Ramos (cell line): ENCODE results near the gene ZIK1.

Experiments
- in situ Hi-C: fragments of 300-500 bp; cut with MboI; formaldehyde crosslinking; loops from one replicate; pipeline ENCODE4 v1.14.3; 2022; ENCODE audit warnings: low sequenced_read_pairs; ENCODE audit not compliant: unreplicated experiment

The ZIK1 gene

GRCh38 chr19:57606931-57607330, 23.0 kb downstream of the ZIK1 start:
- in situ Hi-C loops, result no loop called here

DNA sequence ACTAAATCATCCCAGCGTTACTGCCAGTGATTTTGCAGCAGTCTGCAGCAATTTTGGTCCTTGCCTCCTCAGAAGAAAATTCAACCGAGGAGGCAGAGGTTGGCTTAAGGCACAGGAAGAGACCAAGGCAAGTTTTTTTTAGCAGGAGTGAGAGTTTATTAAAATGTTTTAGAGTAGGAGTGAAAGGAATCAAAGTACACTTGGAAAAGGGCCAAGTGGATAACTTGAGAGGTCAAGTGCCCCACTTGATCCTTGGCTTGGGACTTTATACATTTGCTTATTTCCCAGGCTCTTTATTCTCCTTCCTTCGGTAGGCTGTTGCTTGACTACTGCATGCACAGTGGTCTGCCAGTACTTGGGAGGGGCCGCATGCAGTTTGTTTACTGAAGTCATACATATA, 27.2 kb downstream of the ZIK1 start:
- in situ Hi-C loops, result no loop called here

GRCh38 chr19:57613941-57614743, 30.2 kb downstream of the ZIK1 start, which contains the start of gene ZNF134:
Gene ZNF134, plus strand, starts transcription at chr19:57614242. Its CDS starts 5,227 bp downstream, at chr19:57619469.
- in situ Hi-C loops, result no loop called here

- in situ Hi-C loops, result no loop called here
Observed at GRCh38 chr19:57615346-57615745, 31.4 kb downstream of the ZIK1 start.

GRCh38 chr19:57620673-57621348, 36.9 kb downstream of the ZIK1 start:
- in situ Hi-C loops, result no loop called here

- in situ Hi-C loops, result no loop called here
Observed at GRCh38 chr19:57623091-57623490, 39.1 kb downstream of the ZIK1 start.

GRCh38 chr19:57632987-57633831, 49.3 kb downstream of the ZIK1 start, which contains the start of gene ZNF211:
Gene ZNF211, plus strand, starts transcription at chr19:57633168. Its CDS starts 179 bp downstream, at chr19:57633347.
- in situ Hi-C loops, result no loop called here

DNA sequence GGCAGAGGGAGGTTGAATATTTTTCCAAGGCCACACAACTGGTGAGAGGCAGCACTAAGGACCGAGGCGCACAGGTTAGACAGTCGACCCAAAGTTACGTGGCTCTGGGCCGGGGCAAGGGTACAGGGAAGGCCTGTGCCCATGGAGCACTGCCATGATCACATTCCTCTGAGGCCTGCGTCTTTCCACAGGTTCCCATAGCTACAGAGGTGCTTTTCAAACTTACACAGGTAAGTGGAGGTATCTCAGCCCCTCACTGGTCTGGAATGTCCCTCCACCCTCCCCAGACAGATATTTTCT, 49.8 kb downstream of the ZIK1 start:
- in situ Hi-C loops, result no loop called here

- in situ Hi-C loops, result no loop called here
Observed at GRCh38 chr19:57637379-57637778, 53.4 kb downstream of the ZIK1 start.

DNA sequence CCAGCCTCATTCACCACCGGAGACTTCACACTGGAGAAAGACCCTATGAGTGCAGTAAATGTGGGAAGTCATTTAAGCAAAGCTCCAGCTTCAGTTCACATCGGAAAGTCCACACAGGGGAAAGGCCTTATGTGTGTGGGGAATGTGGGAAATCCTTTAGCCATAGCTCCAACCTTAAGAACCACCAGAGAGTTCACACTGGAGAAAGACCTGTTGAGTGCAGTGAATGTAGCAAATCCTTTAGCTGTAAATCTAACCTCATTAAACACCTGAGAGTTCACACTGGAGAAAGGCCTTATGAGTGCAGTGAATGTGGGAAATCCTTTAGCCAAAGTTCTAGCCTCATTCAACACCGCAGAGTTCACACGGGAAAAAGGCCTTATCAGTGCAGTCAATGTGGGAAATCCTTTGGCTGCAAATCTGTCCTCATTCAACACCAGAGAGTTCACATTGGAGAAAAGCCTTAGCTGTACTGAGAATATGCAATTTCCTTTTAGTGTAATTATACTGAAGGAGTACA, 57.8 kb downstream of the ZIK1 start:
- in situ Hi-C loops, result no loop called here

DNA sequence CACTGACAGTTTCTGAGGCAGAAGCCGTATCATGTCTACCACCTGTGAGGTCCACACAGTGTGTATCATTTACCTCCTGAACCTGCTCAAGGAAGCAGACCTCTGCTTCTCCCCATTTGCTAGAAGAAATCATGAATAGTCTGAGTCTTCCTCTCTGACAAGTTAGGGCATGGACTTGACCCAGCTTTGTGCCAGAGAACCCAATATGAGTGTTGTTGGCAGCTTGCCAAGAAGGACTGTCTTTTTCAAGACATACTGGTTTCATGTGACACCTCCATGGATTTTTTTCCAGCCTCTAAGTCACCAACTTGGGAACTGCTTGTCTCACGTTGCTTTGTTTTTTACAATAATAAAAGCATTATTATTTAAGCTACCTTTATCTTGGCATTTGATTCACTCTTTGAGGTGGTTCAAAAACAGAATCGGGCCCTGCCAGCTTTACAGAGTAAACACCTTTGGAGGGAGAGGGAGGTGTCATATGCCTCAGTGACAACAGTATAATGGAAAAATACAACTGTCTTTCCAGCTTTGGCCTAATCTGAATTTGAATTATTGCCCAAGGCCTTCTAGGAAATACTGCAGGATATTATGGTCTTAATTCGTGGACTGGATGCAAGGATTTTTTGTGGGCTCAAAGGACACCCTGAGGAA, 58.6 kb downstream of the ZIK1 start:
- in situ Hi-C loops, result no loop called here
